CD4-positive, CD25-positive, alpha-beta regulatory T cell (primary cell): ENCODE results near the gene PRSS58. TPM values are rescaled to one million over a fixed set of nuclear protein-coding genes. Genes with fewer than 3 reads are reported as not detected.

Experiments
- polyA plus RNA-seq, 4 donors: library from polyadenylated mRNA; unstranded; fragments of 300-500 nt; fragmentation: Illumina TruSeq; gene quantifications; one replicate each; pipeline ENCODE4 v1.2.3, GENCODE V29; 2021
- total RNA-seq: library from RNA; stranded (reverse); gene quantifications from one replicate; pipeline ENCODE4 v1.2.3, GENCODE V29; 2022

Gene PRSS58
- total and polyA plus RNA-seq, 5 donors from 2014 or later, result 0.21 TPM; not detected in 4

Other genes with a start within 250 kb of the PRSS58 start
- gene MGAM2, start 146.3 kb downstream of the PRSS58 start, total RNA-seq, result not detected
- gene MGAM2, start 146.3 kb downstream of the PRSS58 start, polyA plus RNA-seq, result not detected